ENCODE results near the gene DCAF7. TPM values are rescaled to one million over a fixed set of nuclear protein-coding genes. Genes with fewer than 3 reads are reported as not detected.

Gene DCAF7
- total and polyA plus RNA-seq, 8 donors = 83.7 to 106 (median 100) TPM

DNA sequence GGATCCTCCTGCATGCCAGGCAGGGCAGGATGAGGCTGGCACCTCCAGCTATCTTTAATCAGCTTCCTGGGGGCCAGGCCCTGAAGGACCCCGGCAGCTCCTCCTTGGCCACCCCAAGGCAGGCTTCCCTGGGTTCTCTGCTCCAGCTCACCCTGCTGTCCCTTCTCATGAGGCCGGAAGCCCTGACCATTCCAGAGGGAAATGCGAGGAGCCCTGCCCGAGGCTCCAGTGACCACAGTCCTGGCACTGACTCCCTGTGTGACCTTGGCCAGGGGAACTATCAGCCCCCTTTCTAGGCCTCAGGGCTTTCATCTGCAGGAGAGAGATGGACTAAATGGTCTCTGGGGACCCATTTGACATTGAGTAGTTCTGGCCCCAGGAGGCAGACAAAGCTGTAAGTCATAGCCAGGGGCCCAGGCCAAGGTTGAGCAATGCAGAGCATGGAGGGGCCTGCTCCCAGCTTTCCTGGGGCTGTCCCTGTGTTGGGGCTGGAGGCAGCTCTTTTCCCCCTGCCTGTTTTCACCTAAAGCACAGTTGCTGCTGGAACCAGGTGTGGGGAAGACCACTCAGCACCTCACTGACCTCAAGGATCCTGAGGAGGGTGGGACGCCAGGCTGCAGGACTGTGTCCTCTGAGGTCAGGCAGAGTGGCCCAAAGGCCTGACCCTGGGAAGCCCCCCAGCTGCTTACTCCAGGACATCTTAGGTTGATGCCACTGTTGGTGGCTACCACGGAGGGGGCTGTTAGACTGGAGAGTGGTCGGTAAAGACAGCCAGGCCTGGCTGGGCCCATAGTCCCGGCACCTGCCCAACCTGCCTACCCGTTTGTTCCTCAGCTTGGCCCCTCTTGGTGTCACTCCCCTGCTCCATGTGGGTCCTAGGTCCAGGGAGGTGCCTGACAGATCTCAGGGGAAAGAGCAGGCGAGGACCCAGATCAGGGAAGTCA lies 19.0 kb upstream of the DCAF7 start:
- Histone ChIP-seq H3K27me3 (peaks cover 0 to 5% of the 10 kb centered on the region in 2 donors), H3K9me3 (no peaks in the 10 kb centered on the region), H3K36me3 (no peaks in the 10 kb centered on the region), H3K27ac (no peak overlapping the region), H3K4me3 (no peak overlapping the region), H3K4me1 (no peaks in the 10 kb centered on the region)
- ATAC-seq (no peak), DNase-seq (peak in 1 of 4 donors; percentile 63)
- TF ChIP-seq, protein P1, sequence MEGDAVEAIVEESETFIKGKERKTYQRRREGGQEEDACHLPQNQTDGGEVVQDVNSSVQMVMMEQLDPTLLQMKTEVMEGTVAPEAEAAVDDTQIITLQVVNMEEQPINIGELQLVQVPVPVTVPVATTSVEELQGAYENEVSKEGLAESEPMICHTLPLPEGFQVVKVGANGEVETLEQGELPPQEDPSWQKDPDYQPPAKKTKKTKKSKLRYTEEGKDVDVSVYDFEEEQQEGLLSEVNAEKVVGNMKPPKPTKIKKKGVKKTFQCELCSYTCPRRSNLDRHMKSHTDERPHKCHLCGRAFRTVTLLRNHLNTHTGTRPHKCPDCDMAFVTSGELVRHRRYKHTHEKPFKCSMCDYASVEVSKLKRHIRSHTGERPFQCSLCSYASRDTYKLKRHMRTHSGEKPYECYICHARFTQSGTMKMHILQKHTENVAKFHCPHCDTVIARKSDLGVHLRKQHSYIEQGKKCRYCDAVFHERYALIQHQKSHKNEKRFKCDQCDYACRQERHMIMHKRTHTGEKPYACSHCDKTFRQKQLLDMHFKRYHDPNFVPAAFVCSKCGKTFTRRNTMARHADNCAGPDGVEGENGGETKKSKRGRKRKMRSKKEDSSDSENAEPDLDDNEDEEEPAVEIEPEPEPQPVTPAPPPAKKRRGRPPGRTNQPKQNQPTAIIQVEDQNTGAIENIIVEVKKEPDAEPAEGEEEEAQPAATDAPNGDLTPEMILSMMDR (IDR thresholded peaks at IDR 0.05) = no peak
- intact Hi-C loops (cut with DNase I) = no loop called here

DNA sequence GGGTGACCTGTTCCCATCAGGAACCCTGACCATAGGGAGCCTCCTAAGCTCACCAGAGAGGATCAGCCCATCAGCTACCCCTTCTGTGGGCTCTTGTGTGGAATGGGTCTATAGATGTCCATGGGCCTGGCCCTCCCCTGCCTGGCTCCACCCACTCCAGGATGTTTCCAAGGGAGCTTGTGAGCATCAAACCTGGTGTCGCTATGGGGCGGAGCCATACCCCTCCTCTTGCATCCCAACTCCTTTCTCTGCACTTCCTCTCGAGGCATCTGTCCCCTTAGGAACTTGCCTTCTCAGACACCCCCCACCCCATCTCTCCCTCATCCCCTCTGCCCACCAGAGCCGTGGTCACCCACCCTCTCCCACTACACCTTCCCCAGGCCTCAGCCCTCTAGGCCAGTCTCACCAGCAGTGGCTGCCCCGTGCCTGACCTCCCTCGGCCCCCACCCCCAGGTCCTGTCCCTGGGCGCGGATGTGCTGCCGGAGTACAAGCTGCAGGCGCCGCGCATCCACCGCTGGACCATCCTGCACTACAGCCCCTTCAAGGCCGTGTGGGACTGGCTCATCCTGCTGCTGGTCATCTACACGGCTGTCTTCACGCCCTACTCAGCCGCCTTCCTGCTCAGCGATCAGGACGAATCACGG lies 16.7 kb upstream of the DCAF7 start:
- TF ChIP-seq, protein P1 (IDR thresholded peaks at IDR 0.05) = no peak
- no peak for ATAC-seq
- H3K36me3 ChIP-seq = no peaks in the 10 kb centered on the region
- H3K9me3 ChIP-seq = no peaks in the 10 kb centered on the region
- DNase-seq = peak in 1 of 4 donors; percentile 59
- intact Hi-C loops (cut with DNase I) = no loop called here
- no peak overlapping the region for H3K4me3 ChIP-seq
- peaks cover 3 to 6% of the 10 kb centered on the region in 2 donors for H3K4me1 ChIP-seq
- no peak overlapping the region for H3K27ac ChIP-seq
- peaks cover 14 to 22% of the 10 kb centered on the region in 2 donors for H3K27me3 ChIP-seq

DNA sequence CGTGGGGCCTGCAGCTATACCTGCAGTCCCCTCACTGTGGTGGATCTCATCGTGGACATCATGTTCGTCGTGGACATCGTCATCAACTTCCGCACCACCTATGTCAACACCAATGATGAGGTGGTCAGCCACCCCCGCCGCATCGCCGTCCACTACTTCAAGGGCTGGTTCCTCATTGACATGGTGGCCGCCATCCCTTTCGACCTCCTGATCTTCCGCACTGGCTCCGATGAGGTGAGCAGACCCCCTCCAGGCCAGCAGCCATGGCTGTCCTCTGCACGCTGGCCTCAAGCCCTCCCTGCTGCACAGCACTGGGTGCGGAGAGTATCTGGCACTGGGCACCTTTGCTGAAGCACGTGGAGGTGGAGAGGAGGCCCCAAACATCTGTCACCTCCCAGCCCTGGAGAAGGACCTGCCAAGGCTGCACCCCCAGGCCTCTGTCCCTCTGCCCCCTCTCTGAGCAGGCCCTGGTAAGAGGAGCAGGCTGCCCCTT lies 16.2 kb upstream of the DCAF7 start:
- Histone ChIP-seq H3K4me1 (peaks cover 3 to 7% of the 10 kb centered on the region in 2 donors), H3K27me3 (peaks cover 20 to 27% of the 10 kb centered on the region in 2 donors), H3K4me3 (no peak overlapping the region), H3K36me3 (no peaks in the 10 kb centered on the region), H3K27ac (no peak overlapping the region), H3K9me3 (no peaks in the 10 kb centered on the region)
- ATAC-seq = no peak
- TF ChIP-seq, protein P1 (IDR thresholded peaks at IDR 0.05) = no peak
- intact Hi-C loops (cut with DNase I) = no loop called here
- peak in 1 of 4 donors; percentile 64 for DNase-seq

DNA sequence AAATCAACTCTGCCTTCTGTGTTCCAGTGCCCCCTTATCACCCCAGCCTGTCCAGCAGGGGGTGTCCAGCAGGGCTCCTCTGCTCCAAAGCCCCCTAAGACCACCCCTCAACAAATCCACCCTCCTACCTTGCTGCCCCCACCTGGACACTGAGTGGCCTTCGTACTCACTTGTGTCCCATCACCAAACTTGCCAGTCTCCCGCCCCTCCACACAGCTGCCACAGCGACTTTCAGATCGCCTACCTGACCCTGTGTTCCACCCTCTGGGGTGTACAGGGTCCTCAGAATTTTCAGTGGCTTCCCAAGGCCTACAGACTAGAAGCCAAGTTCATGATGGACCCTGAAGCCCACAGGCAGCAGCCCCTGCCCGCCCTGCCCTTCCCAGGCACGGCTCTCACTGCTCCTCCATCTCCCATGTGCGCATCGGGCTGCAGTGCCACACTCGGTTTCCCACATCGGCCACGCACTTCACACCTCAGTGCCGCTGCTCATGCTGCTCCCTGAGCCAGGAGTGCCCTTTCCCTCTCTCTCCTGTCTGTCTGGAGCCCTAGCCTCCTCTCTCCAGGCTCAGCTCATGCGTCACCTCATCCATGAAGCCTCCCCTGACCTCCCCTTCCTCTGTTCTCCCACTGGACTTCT lies 15.3 kb upstream of the DCAF7 start:
- ATAC-seq (no peak), DNase-seq (peak in 1 of 4 donors; percentile 62)
- Histone ChIP-seq H3K27ac (no peak overlapping the region), H3K4me3 (no peak overlapping the region), H3K4me1 (peaks cover 3 to 7% of the 10 kb centered on the region in 2 donors), H3K27me3 (peaks cover 28 to 36% of the 10 kb centered on the region in 2 donors), H3K9me3 (no peaks in the 10 kb centered on the region), H3K36me3 (no peaks in the 10 kb centered on the region)
- intact Hi-C loops (cut with DNase I) = no loop called here
- TF ChIP-seq, protein P1 (IDR thresholded peaks at IDR 0.05) = no peak

Data from left lung (tissue), 10 donors.